ENCODE measurements around the gene MYO1C.
"Not testable (repeated sequence)": the region's sequence is repeated elsewhere in the genome, so short reads cannot be mapped to it uniquely, and the experiment has no call there.

Gene MYO1C

DNA sequence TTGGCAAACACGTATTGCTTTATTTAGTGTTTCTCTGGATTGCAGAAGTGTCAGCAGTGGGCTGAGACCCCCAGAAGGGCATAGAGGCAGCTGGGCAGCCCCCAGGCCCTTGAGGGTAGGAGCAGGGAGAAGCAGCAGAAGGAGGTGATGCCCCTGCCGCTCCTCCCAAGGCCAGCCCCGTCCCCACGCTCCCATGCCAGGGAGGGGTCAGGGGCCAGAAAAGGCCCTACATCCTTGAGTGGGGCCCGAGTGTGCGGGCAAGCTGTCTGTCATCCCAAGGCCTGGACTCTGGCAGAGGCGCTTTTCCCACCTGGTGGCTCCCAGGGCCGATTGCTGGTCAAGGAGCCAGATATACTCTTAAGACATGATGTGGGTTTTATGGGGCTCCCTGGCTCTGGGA is 28.3 kb downstream of the MYO1C start:
- no peak for DNase-seq (ENCODE audit: low spot score)

DNA sequence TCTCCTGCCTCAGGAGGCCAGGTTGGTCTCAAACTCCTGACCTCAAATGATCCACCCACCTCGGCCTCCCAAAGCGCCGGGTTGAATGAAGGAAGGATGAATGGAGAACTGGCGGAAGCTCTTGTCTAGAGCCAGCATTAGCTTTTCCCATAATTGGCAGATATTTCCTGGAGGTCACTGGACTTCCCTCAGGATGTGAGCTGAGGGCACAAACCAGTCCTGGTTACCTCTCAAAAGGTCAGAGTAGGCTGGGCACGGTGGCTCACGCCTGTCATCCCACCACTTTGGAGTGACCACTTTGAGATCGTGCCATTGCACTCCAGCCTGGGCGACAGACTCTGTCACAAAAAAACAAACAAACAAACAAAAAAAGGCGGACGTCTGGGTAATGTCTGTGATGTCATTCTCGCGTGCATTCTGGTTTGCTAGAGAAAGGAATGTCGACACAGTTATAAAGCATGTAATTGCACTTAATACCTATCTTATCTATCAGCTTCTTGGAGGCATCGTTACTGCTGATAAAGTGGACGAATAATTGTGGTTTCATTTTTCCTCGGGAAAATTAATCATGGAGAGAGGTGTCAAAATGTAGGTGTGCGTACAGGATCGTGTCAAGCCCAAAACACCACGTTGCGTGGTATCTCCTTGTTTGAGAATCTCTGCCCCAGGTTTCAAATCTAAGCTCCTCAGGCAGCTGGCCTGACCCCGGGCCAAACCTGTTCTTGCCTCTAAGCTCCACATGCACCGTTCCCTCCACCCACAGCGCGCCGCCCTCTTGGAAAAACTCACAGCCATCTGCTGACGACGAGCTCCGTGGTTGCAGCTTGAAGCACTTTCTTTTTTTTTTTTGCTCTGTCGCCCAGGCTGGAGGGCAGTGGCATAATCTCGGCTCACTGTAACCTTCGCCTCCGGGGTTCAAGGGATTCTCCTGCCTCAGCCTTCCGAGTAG is 30.0 kb downstream of the MYO1C start:
- DNase-seq (ENCODE audit: low spot score), result no peak

DNA sequence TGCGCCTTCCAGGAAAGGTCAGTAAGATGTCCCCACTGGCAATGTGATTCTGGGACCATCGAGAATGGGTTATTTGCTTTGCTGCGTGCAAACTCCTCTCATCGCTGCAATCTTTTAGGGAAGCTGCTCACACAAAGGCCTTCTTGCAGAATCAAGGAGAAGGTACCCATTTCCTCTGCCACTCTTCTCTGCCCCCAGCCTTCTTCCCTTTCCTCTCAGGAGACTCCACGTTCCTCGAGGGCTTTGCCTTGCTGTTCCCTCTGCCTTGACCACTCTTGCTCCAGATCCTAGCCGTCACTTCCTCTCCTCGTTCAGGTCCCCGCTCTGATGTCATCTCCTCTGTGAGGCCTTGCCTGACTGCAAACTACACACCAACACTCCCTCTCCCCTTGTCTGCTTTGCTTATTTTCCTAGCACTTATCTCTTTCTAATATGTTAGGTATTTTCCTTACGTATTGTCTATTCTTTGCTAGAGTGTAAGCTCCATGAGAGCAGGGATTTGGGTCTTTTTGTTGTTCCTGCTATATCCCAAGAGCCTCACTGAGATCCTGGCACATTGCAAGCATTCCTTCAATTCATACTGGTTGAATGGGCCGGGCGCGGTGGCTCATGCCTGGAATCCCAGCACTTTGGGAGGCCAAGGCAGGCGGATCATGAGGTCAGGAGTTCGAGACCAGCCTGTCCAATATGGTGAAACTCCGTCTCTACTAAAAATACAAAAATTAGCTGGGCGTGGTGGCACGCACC is 31.1 kb downstream of the MYO1C start:
- no peak for DNase-seq (ENCODE audit: low spot score)

DNA sequence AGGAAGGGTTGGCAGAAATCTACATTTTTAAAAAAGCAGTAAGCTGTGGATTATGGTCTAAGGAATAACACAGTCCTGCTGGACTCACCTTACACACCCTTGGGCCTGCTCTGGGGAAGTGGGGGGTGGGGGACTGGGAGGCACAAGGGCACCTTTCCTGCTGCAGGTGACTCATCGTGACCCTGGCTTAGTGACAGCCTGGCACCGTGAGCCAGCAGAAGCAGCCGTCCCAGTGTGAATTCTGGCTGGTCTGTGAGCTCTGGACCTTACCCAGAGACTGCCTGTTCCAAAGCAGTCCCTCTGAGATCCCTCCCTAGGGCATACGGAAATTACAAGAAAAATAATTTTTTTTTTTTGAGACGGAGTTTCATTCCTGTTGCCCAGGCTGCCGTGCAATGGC is 32.3 kb downstream of the MYO1C start:
- no peak for DNase-seq (ENCODE audit: low spot score)

DNA sequence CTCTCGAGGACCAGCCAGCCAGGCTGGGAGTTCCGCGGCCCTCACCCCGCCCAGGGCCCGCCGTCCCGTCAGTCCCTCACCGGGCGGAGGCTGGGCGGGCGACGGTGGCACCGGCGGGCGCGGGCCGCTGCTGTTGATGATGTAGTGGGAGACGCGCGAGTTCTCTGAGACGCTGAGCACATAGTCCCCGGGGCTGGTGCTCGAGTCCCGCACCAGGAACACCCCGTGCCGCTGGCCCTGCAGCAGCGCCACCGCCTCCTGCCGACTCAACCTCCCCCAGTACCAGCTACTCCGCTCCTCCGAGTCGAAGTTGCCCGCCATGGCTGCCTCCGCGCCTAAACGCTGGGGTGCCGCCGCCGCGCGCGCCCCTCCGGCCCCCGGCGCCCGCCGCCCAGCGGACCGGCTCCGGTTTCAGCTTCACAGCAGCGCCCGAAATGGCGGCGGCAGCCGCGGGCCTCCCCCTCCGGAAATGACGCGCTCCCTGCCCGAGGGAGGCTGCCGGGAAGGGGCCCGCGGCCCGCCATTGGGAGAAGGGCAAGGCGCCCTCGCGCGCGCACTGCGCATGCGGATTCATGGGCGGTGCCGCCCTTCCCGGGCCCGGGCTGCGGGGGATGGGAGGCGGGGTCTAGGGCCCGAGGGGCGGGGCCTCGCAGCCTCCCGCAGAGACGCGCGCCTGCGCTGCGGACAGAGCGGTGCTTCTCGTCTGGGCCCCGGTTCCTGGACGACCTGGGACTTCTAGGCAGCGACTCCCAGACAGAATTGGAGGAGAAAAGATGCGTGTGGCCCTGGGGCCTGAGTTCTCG is 36.5 kb downstream of the MYO1C start, which contains the start of gene CRK:
TSS of gene CRK (minus strand) at position 436 of the 803 bp plus-strand sequence. CDS start at position 321, 115 bp downstream.
- DNase-seq (ENCODE audit: low spot score), result peak; percentile 96

DNA sequence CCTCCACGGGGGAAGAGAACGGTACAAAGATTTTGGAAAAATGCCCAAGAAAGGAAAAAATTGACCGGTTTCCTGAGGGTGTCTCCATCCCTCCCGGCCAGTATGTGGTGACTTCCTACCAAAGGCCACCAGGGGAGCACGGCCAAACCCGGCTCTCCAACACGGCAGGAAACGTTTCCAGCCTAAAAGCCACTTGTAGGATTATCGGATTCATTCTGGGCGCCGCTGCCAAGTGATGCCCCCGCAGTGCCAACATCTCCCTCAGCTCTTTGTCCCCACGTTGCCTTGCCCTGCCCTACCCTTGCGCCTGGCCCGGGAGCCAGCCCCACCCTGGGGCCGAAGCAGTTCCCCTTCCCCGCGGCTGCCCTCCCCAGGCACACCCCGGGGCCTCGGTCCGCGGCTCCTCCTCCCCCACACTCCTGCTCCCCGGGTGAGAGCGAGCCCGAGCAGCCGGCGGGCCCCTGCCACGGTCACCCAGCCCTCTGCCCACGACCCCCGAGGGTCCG is 37.1 kb downstream of the MYO1C start:
- DNase-seq (ENCODE audit: low spot score), result peak; percentile 32

DNA sequence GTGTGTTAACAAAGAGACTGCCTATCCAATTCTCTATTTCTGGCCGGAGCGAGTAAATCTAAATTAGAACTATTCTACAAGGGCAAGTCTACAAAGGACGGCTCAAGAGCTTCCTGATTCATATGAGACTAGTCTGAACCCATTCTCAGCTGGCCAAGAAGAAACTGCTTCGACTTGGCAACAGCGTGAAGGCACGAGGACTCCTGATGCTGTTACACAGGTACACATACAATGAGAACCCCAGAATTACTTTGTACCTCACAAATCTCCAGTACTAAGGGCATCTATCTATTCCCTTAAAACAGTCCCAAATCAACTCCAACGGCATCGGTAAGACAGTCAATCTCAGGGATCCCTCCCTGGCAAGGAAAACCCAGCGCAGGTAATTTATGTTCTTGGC is 37.9 kb downstream of the MYO1C start:
- DNase-seq (ENCODE audit: low spot score), result no peak

DNA sequence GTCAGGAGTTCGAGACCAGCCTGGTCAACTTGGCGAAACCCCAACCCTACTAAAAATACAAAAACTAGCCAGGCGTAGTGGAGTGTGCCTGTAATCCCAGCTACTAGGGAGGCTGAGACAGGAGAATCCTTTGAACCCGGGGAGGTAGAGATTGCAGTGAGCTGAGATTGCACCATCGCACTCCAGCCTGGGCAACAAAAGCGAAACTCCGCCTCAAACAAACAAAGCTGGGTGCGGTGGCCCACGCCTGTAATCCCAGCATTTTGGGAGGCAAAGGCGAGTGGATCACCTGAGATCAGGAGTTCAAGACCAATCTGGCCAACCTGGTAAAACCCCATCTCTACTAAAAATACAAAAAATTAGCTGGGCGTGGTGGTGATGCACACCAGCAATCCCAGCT is 38.8 kb downstream of the MYO1C start:
- not testable (repeated sequence) for DNase-seq (ENCODE audit: low spot score)

DNA sequence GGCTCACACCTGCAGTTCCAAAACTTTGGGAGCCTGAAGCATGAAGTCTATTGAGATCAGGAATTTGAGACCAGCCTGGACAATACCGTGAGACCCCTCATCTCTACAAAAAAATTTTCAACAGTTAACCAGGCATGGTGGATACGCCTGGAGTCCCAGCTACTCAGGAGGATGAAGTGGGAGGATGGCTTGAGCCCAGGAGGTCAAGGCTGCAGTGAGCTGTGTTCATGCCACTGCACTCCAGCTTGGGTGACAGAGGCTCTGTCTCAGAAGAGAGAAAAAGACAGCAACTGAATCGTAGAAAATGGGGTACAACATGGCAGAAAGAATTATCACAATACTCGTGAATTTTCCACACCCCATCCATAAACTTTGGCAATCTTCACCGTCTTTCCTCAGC is 39.6 kb downstream of the MYO1C start:
- DNase-seq (ENCODE audit: low spot score), result no peak

DNA sequence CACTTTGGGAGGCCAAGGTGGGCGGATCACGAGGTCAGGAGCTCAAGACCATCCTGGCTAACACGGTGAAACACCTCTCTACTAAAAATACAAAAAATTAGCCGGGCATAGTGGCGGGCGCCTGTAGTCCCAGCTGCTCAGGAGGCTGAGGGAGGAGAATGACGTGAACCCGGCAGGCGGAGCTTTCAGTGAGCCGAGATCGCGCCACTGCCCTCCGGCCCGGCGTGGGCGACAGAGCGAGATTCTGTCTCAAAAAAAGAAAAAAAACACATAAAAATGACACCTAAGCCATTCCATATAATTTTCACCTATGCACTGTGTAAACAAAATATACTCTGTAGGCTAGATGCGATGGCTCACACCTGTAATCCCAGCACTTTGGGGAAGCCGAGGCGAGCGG is 42.2 kb downstream of the MYO1C start:
- DNase-seq (ENCODE audit: low spot score), result not testable (repeated sequence)

DNA sequence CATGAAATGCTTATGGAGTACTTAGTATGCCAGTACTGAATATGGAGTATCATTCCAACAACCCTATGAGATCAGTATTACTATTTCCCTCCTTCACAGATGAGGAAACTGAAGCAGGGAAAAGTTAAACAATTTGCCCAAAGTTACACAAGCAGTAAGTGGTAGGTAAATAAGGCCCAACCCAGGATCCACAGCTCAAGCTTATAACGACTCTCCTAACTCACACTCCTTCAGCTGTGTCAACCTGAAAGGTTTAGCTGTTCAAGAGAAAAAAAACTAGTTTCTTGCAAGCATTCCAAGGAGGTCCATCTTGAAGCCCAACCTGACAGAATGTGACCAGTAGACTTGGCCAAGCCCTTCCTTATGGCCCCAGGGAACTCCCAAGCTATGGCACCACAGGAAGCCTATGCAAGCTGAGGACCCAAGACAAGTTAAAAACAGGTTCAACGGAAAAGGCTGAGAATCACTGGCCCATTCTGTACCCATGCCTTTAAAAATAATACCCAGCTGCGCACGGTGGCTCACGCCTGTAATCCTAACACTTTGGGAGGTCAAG is 43.0 kb downstream of the MYO1C start:
- no peak for DNase-seq (ENCODE audit: low spot score)

DNA sequence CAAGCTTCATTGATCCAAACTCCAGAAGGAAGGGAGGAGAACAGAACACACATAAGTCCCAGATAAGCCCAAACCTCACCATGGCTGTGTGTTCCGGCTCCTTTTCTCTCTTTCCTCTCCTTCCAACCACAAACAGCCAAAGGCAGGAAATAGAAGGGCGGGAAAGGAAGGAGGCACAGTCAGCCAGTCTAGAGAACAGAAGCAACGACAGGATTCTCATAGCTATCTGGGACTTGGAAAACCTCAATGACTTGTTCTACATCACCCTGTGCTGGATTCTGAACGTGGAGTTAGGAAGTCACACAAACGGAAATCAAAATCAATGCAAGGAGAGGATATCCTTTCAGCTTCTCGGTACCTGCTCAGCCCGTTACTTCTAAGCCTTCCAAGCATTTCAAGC is 45.4 kb downstream of the MYO1C start:
- DNase-seq (ENCODE audit: low spot score), result no peak

DNA sequence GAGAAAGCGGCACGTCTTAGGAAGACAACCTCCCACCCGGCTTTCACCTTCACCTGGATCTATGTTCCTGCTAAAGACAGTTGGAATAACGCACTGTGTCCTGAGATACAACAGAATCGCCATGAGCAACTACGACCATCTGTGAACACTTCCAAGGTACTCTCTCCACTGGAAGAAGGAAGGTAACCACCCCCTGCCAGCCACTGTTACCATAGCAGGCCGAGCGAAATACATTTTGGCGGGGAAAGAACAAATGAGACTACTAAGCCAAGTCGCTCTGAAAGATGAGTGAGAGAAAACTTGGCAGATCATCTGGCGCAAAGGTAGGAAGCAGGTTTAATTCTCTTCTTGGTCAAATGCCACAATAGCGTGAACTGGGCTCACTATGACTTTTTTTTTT is 46.3 kb downstream of the MYO1C start:
- no peak for DNase-seq (ENCODE audit: low spot score)

DNA sequence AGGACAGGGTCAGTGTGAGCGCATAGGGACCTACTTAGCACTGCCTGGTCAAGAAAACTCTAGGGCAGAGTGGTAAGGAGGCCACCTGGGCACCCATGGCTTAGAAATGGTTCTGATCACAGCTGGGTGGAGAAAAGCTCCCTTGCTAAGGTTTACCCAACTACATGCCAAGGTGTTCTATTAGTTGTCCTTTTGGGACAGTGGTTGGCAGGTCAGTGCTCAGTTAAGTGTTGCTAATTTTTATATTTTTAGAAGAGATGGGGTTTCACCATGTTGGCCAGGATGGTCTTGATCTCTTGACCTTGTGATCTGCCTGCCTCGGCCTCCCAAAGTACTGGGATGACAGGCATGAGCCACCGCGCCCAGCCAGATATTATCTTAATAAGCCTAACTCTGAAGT is 46.8 kb downstream of the MYO1C start:
- not testable (repeated sequence) for DNase-seq (ENCODE audit: low spot score)

DNA sequence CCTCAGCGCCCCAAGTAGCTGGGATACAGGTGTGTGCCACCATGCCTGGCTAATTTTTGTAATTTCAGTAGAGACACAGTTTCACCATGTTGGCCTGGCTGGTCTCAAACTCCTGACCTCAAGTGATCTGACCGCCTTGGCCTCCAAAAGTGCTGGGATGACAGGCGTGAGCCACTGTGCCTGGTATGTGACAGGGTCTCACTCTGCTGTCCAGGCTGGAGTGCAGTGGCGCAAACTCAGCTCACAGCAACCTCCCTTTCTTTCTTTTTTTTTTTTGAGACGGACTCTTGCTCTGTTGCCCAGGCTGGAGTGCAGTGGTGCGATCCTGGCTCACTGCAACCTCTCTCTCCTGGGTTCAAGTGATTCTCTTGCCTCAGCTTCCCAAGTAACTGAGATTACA is 49.8 kb downstream of the MYO1C start:
- not testable (repeated sequence) for DNase-seq (ENCODE audit: low spot score)

DNA sequence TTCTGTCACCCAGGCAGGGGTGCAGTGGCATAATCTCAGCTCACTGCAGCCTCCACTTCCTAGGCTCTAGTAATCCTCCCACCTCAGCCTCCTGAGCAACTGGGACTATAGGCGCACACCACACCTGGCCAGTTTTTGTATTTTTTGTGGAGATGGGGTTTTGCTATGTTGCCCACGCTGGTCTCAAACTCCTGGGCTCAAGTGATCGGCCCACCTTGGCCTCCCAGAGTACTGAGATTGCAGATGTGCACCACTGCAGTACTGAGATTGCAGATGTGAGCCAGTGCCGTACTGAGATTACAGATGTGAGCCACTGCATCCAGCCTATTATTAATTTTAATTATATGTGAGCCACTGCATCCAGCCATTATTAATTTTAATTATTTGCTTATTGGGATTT is 50.3 kb downstream of the MYO1C start:
- no peak for DNase-seq (ENCODE audit: low spot score)

DNA sequence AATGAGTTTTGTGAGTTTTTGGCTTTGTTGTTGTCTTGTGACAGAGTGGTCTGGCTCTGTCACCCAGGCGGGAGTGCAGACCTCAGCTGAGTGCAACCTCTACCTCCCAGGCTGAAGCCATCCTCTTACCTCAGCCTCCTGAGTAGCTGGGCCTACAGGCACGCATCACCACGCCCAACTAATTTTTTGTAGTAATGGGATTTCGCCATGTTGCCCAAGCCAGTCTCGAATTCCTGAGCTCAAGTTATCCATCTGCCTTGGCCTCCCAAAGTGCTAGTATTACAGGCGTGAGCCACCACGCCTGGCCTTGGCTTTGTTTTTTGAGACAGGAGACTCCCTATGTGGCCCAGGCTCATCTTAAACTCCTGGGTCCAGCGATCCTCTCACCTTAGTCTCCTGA is 51.6 kb downstream of the MYO1C start:
- DNase-seq (ENCODE audit: low spot score), result no peak

DNA sequence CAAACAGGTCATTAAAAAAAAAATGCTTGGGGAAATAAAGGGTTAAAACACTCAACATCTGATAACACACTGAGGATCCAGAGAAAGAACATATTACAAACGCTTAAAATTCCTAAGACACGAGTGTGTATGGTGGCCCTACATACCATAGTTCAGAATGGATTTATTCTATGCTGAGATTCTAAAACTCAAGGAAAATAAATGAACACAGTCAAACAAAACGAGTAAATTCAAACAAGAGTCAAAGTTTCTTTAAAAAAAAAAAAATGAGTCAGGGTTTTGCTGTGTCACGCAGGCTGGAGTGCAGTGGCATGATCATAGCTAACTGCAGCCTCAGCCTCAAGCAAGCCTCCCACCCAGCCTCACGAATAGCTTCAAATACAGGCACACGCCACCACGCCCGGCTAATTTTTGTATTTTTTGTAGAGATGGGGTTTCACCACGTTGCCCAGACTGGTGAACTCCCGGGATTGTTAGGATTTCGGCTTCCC is 53.8 kb downstream of the MYO1C start:
- no peak for DNase-seq (ENCODE audit: low spot score)

DNA sequence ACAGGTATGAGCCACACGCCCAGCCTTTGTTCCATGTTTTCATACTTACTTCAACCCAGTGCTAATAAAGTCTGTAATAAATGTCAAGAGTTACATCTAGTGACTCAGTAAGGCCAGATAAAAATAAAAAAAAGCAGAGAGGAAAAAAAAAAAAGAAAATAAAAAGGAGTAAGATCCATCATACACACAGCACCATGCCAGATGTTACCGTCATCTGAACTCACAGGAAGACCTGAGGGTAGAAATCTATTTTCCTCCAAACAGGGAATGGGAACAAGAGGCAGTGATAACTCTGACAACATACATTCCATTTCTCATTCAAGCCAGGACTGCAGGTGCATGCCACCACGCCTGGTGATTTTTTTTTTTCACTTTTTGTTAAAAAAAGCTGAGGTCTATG is 57.2 kb downstream of the MYO1C start:
- no peak for DNase-seq (ENCODE audit: low spot score)

DNA sequence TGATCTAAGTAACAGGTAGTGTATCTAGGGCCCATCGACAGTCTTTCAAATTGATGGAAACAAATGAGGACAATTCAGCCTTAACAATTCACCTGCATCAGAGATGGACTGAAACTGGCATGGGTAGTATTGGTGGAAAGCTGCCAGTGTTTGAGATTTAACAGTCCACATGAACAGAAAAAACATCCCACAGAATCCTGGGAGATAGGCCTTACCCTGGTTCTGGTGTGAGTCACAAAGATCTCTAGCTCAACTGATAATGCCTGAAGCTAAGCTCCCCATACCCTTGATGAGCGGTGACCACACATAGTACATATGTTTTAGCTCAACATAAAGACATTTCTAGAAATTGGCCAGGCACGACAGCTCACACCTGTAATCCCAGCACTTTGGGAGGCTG is 58.3 kb downstream of the MYO1C start:
- no peak for DNase-seq (ENCODE audit: low spot score)

DNA sequence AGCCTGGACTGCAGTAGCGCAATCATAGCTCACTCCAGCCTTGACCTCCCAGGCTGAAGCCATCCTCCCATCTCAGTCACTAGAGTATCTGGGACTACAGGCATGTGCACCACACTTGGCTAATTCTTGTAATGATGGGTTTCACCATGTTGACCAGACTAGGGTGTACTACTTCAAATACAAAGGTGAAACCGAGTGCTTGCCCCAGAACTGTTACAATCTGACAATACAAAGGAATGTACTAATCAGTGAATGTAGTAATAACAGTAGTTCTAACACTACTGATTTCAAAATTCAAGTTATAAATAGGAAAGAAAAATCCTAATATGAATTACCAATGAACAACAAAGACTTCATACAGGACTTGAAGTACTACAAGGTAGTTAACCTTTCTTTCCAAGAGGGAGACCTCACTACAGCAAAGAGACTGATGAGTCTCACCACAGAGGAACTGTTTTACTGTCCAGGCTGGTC is 60.8 kb downstream of the MYO1C start:
- DNase-seq (ENCODE audit: low spot score), result no peak
